GM19099 (cell line): Measurements from ENCODE around the gene TNS2.

Source experiments
- POLR2A ChIP-seq: IDR thresholded peaks from 3 replicates; pipeline ENCODE4 v1.6.1; 2011; ENCODE audit warnings: low read depth; ENCODE audit not compliant: insufficient read length; ENCODE audit errors: extremely low read depth

TNS2 gene

DNA sequence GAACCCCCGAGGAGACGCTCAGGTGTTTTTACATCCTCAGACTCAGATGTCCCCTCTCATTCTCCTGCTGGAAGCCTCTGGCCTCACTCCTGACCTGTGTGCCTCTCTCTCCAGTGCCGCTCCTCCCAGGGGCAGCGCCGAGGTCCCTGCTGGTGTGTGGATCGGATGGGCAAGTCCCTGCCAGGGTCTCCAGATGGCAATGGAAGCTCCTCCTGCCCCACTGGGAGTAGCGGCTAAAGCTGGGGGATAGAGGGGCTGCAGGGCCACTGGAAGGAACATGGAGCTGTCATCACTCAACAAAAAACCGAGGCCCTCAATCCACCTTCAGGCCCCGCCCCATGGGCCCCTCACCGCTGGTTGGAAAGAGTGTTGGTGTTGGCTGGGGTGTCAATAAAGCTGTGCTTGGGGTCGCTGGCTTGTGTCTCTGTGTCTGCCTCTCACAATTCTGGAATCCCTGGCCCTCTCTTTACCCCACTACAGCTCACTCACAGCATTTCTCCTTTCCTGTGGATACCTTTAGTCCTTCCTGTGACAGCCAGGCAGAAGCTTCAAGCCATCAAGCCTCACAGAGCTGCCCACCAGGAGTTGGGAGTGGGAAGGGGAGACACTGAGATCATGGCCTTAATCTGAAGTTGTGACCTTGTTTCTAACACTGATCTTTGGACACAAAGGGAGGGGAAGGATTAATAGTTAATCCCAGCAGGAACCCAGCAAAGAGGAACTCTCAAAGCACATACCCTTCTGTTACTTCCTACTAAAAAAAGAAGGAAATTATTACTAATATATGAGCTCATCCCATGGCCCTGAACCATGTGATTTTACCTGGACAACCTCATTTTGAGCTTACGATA lies 52.3 kb downstream of the TNS2 start:
- no peak for TF ChIP-seq POLR2A

DNA sequence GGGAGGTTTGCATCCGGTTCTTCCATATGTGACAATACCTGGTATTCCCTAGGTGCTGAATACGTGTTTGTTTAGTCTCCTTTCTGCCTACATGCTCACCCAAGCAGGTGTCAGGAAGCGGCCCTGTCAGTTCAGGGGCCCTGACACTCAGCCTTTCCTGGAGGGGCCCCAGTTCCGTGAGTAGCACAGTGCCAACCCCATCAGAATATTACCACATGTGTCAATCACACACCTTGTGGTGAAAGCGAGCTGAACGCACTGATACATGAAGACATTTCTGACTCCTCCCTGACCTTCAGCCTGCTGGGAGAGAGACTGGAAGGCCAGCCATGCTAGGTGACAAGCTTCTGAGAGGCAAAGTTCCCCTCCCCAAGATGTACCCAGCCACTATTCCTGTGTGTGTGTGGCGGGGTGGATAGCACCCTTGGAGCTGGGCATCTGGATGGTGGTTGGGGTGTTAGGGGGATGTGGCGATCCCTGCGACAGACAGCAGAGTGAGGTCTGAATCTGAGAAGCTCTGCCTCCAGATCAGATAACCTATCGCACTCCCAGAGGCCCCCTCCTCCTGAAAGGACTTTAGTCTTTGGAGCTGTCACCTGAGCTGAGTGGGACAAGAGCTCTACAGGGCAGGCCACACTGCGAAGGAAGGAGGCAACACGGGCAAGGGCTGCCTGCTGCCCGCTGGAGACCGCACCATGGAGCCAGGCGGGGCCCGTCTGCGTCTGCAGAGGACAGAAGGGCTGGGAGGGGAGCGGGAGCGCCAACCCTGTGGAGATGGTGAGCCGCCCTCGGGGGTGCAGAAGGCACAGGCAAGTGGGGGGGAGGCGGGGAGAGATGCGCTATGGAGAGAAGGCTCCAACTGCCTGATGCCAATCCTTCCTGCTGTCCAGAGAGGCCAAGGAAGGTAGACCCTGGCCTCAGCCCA lies 53.3 kb downstream of the TNS2 start, which contains the start of gene SOAT2:
SOAT2 (plus strand) TSS at position 604 of the 925 bp plus-strand sequence; CDS start at position 696, 92 bp downstream.
- TF ChIP-seq POLR2A, result no peak

DNA sequence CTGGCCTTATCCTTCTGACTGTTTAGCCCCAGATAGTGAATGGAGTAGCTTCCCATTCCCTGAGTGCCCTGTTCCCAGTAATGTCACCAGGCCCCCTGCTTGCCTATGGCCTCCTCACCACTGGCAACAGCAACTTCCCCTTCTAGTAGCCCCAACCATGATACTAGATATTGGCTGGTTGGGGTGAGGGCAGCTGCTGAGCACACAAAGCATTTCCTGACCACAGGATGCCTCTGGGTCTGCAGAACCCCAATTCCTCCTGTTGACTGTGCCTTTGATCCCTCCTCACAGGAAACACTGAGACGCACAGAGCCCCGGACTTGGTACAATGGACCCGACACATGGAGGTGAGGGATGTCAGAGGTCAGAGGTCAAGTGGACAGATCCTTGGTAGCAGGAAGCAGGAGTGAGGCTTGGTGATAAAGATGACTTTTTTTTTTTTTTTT lies 54.0 kb downstream of the TNS2 start:
- TF ChIP-seq POLR2A, result no peak

DNA sequence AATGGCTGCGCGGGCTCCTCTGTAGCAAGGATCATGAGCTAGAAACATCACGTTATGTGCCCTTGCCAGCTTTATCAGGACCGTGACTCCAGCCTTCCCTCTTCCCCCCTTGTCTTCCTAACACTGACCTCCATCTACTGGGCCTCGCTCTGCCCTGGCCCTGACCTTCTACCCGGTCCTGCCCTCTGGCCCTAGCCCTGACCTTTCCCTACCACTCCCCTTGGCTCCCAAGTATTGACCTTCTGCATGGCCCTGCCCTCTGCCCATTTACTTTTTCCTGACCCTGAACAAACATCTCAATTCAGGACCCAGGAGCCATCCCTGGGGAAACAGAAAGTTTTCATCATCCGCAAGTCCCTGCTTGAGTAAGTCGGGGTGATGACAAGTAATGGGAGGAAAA lies 55.4 kb downstream of the TNS2 start:
- TF ChIP-seq POLR2A, result no peak

DNA sequence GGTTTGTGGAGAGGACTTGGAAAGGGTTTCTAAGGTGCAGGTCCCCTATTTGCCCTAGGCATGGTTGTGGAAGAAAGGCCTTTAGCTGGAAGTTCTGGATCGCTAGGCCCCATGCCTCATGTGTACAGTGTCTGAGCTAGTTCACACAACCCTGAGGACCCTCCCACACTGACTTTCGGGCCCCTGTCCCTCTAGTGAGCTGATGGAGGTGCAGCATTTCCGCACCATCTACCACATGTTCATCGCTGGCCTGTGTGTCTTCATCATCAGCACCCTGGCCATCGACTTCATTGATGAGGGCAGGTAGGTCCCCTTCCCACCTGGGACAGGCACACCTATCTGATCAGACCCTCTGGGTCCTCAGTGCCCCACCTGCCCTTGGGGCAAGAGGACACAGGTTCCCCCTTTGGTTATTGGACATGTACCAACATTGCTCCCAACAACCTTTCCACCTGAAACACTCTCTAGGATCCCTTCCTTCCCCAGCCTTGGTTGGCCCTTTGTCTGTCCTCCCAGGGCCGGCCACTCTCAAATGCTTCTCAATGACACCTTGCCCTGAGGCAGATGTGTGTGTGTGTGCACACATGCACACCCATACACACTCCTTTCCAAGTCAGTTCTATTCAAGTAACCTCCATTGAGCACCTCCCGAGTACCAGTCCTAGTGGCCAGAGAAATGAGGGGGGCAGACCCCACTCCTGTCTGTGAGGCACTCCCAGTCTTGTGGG lies 56.0 kb downstream of the TNS2 start:
- no peak for TF ChIP-seq POLR2A

DNA sequence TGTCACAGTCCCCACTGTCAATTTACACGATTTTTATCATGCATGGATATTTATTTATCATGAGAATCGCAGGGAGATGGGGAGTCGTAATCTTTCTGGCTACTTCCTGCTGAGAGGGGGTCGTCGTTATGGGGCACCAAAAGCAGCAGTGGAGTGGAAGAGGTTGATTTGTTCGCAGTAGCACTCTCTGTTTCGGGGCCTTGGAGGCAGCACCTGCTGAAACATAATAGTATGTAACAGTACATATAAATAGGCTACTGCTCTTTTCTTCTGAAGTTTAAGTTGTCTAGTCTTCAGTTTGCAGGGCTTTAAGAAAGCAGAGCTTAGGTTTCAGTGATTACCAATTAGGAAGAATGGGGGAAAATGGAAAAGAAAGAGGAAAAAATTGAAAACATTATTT lies 57.3 kb downstream of the TNS2 start:
- TF ChIP-seq POLR2A, result no peak

DNA sequence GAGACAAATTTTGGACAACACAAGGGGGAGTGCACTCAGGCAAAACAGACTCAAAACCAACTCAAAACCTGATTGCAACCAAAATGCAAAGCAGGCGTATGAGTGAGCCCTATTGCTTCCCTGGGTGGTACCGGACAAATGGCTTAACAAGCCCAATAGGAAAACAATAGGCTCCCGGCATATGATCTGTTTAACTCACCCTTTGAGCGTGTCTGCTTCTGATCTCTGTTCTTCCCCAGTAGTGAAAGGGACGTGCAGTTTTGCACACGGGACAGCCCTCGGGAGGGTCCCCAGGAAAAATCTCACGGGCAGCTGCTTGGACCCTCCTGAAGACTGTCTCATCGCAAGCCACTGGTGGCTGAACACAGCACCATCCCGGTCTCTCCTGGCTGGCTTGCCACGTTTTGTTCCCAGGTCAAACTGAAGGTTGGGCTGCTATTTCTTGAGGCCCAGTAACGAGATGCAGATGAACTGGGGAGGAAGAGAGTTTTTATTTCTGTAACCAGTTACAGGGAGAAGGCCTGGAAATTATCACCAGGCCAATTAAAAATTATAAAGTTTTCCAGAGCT lies 63.4 kb downstream of the TNS2 start:
- TF ChIP-seq POLR2A, result no peak

DNA sequence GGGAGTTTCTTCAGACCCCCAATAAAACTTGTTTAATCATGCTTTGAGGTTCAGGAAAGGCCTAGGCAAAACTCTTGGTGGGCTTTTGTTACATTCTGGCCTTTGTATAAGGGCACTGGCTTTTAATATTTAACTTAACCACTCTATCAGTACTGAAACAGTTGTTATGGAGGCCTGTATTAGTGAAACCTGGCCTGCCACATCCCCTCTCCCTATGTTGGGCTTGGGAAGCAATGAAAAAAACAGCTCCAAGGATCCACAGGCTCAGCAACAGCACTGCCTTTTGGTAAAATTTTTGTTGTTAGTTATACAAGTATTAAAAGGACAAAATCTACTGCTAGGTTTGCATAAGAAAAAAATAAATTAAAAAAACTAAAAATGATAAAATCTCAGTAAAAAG lies 64.1 kb downstream of the TNS2 start:
- TF ChIP-seq POLR2A, result no peak
